GM23338 (cell line): Measurements from ENCODE around the gene NIPBL. TPM values are rescaled to one million over a fixed set of nuclear protein-coding genes. Genes with fewer than 3 reads are reported as not detected.

ENCODE experiments used
- ATAC-seq: fragments of 200-7000 bp; cut with Tn5 transposase; 3 replicates; pipeline ENCODE4 v1.9.1; 2020
- DNase-seq: peaks from one replicate; pipeline ENCODE4 v3.0.0-alpha.2; 2015; ENCODE audit warnings: low spot score
- H2AFZ ChIP-seq: fragments of 200-600 bp; sonication (generic); 2 replicates; pipeline ENCODE4 v1.8.0; 2016; ENCODE audit warnings: antibody characterized with exemption, mild to moderate bottlenecking, moderate library complexity
- H3F3A ChIP-seq: fragments of 200-600 bp; sonication (generic); replicated peaks from 2 replicates; pipeline ENCODE4 v1.8.0; 2017; ENCODE audit warnings: antibody characterized with exemption, mixed run types, low read depth
- H3K27ac ChIP-seq: fragments of 200-600 bp; sonication (generic); 2 replicates; pipeline ENCODE4 v1.6.1; 2016; ENCODE audit warnings: low read depth
- H3K27me3 ChIP-seq: fragments of 200-600 bp; sonication (generic); 2 replicates; pipeline ENCODE4 v1.8.0; 2016; ENCODE audit warnings: mild to moderate bottlenecking, mixed run types, moderate library complexity; ENCODE audit not compliant: insufficient read depth
- H3K36me3 ChIP-seq: fragments of 200-600 bp; sonication (generic); 2 replicates; pipeline ENCODE4 v1.8.0; 2016; ENCODE audit warnings: mild to moderate bottlenecking; ENCODE audit not compliant: insufficient read depth
- H3K4me1 ChIP-seq: fragments of 200-600 bp; sonication (generic); 2 replicates; pipeline ENCODE4 v1.8.0; 2016; ENCODE audit warnings: mild to moderate bottlenecking, moderate library complexity; ENCODE audit not compliant: insufficient read depth
- H3K4me2 ChIP-seq: fragments of 200-600 bp; sonication (generic); 2 replicates; pipeline ENCODE4 v1.7.1; 2017; ENCODE audit warnings: mixed run types
- H3K4me3 ChIP-seq: fragments of 200-600 bp; sonication (generic); 2 replicates; pipeline ENCODE4 v1.6.1; 2016; ENCODE audit warnings: mixed run types
- H3K79me2 ChIP-seq: fragments of 200-600 bp; sonication (generic); replicated peaks from 2 replicates; pipeline ENCODE4 v1.8.0; 2017; ENCODE audit warnings: mild to moderate bottlenecking; ENCODE audit not compliant: insufficient read depth
- H3K9me2 ChIP-seq: fragments of 200-600 bp; sonication (generic); 2 replicates; pipeline ENCODE4 v1.8.0; 2017; ENCODE audit not compliant: insufficient read depth
- H4K20me1 ChIP-seq: fragments of 200-600 bp; sonication (generic); replicated peaks from 2 replicates; pipeline ENCODE4 v1.8.0; 2017; ENCODE audit warnings: mild to moderate bottlenecking; ENCODE audit not compliant: insufficient read depth
- H3K27ac Mint-ChIP-seq: 2 replicates; pipeline ENCODE4 v1.8.0; 2020; ENCODE audit warnings: inconsistent platforms, mild to moderate bottlenecking, moderate library complexity, mixed read lengths
- H3K27me3 Mint-ChIP-seq: 3 replicates; pipeline ENCODE4 v1.8.0; 2022; ENCODE audit warnings: low read depth, mild to moderate bottlenecking, moderate library complexity, mixed read lengths, inconsistent platforms; ENCODE audit not compliant: insufficient read depth, poor library complexity
- H3K36me3 Mint-ChIP-seq: 3 replicates; pipeline ENCODE4 v1.8.0; 2021; ENCODE audit warnings: low read depth, mild to moderate bottlenecking, inconsistent platforms, moderate library complexity, mixed read lengths
- H3K4me1 Mint-ChIP-seq: 3 replicates; pipeline ENCODE4 v1.8.0; 2020; ENCODE audit warnings: mild to moderate bottlenecking, inconsistent platforms, mixed read lengths
- H3K4me3 Mint-ChIP-seq: 3 replicates; pipeline ENCODE4 v1.8.0; 2021; ENCODE audit warnings: moderate library complexity, mild to moderate bottlenecking, inconsistent platforms, mixed read lengths
- H3K9me3 Mint-ChIP-seq: 3 replicates; pipeline ENCODE4 v1.8.0; 2020; ENCODE audit warnings: moderate library complexity, mild to moderate bottlenecking, inconsistent platforms, mixed read lengths
- CREB1 ChIP-seq: fragments of 250-450 bp; sonication (Bioruptor Pico); IDR thresholded peaks from 2 replicates; pipeline ENCODE4 v1.5.0; 2020; ENCODE audit warnings: low read depth, mild to moderate bottlenecking, moderate library complexity
- CTCF ChIP-seq, 2 experiments: fragments of 200-600 bp in 1 of 2; sonication (generic) in 1 of 2; conservative IDR thresholded peaks; 2 replicates each; pipeline versions ENCODE4 v1.5.1 to v1.6.1; 2016 to 2017; ENCODE audit warnings: antibody characterized with exemption in 2 of 2, low read depth in 2 of 2, mild to moderate bottlenecking in 2 of 2, moderate library complexity in 1 of 2
- EZH2phosphoT487 ChIP-seq: fragments of 200-600 bp; sonication (generic); IDR thresholded peaks from one replicate; pipeline ENCODE4 v1.8.1; 2018; ENCODE audit warnings: antibody characterized with exemption; ENCODE audit not compliant: unreplicated experiment
- JUNB ChIP-seq: IDR thresholded peaks from one replicate; pipeline ENCODE4 v1.6.1; 2016; ENCODE audit warnings: antibody characterized with exemption; ENCODE audit not compliant: unreplicated experiment
- POLR2AphosphoS5 ChIP-seq: IDR thresholded peaks from 2 replicates; pipeline ENCODE4 v1.6.1; 2016; ENCODE audit warnings: antibody characterized with exemption, low read depth
- STAT1 ChIP-seq: IDR thresholded peaks from one replicate; pipeline ENCODE4 v1.6.1; 2016; ENCODE audit warnings: antibody characterized with exemption; ENCODE audit not compliant: unreplicated experiment
- ZNF114 ChIP-seq: fragments of 250-450 bp; sonication (Bioruptor Pico); IDR thresholded peaks from 2 replicates; pipeline ENCODE4 v1.5.0; 2020; ENCODE audit warnings: mild to moderate bottlenecking, moderate library complexity
- ZNF331 ChIP-seq: fragments of 250-450 bp; sonication (Bioruptor Pico); IDR thresholded peaks from 2 replicates; pipeline ENCODE4 v1.5.0; 2020; ENCODE audit warnings: low read depth, mild to moderate bottlenecking, moderate library complexity
- ZNF462 ChIP-seq: fragments of 250-450 bp; sonication (Bioruptor Pico); IDR thresholded peaks from 2 replicates; pipeline ENCODE4 v1.5.0; 2020; ENCODE audit warnings: mild to moderate bottlenecking, moderate library complexity
- polyA plus RNA-seq: library from polyadenylated mRNA; unstranded; fragments of >200 nt; fragmentation: Nextera tagmentation; extraction: Ambion mirVana; gene quantifications from 2 replicates; pipeline ENCODE4 v1.2.1, GENCODE V29; 2016
- total RNA-seq: library from RNA; depleted of rRNA; stranded (reverse); fragments of >200 nt; shearing (Covaris generic); gene quantifications from 2 replicates; pipeline ENCODE4 v1.2.3, GENCODE V29; 2014
- TF ChIP-seq, protein P1 (sequence below): IDR thresholded peaks from one replicate; pipeline ENCODE4 v1.6.1; 2018; ENCODE audit warnings: antibody characterized with exemption; ENCODE audit not compliant: unreplicated experiment

The NIPBL gene
- total and polyA plus RNA-seq, 2 experiments from 2014 or later = 44.2 to 51.4 TPM

- Mint-ChIP-seq H3K9me3 (no peaks in the 10 kb centered on the region), H3K27ac (no peak overlapping the region), H3K4me3 (no peak overlapping the region), H3K4me1 (no peaks in the 10 kb centered on the region), H3K27me3 (no peaks in the 10 kb centered on the region), H3K36me3 (peaks cover 16% of the 10 kb centered on the region)
- H3K4me2 ChIP-seq = no peak overlapping the region
- TF ChIP-seq, protein P1, sequence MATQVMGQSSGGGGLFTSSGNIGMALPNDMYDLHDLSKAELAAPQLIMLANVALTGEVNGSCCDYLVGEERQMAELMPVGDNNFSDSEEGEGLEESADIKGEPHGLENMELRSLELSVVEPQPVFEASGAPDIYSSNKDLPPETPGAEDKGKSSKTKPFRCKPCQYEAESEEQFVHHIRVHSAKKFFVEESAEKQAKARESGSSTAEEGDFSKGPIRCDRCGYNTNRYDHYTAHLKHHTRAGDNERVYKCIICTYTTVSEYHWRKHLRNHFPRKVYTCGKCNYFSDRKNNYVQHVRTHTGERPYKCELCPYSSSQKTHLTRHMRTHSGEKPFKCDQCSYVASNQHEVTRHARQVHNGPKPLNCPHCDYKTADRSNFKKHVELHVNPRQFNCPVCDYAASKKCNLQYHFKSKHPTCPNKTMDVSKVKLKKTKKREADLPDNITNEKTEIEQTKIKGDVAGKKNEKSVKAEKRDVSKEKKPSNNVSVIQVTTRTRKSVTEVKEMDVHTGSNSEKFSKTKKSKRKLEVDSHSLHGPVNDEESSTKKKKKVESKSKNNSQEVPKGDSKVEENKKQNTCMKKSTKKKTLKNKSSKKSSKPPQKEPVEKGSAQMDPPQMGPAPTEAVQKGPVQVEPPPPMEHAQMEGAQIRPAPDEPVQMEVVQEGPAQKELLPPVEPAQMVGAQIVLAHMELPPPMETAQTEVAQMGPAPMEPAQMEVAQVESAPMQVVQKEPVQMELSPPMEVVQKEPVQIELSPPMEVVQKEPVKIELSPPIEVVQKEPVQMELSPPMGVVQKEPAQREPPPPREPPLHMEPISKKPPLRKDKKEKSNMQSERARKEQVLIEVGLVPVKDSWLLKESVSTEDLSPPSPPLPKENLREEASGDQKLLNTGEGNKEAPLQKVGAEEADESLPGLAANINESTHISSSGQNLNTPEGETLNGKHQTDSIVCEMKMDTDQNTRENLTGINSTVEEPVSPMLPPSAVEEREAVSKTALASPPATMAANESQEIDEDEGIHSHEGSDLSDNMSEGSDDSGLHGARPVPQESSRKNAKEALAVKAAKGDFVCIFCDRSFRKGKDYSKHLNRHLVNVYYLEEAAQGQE = no peak
- H4K20me1 ChIP-seq = no peaks in the 10 kb centered on the region
- H3K4me3 ChIP-seq = no peak overlapping the region
- peaks cover 25% of the 10 kb centered on the region for H3K36me3 ChIP-seq
- no peaks in the 10 kb centered on the region for H3K79me2 ChIP-seq
- no peaks in the 10 kb centered on the region for H3K27me3 ChIP-seq
- no peaks in the 10 kb centered on the region for H3K4me1 ChIP-seq
- no peak for ATAC-seq
- no peak overlapping the region for H3K27ac ChIP-seq
- no peaks in the 10 kb centered on the region for H3F3A ChIP-seq
- no peaks in the 10 kb centered on the region for H3K9me2 ChIP-seq
- no peak for DNase-seq
- H2AFZ ChIP-seq = no peak overlapping the region
Observed at GRCh38 chr5:37055383-37055990, 178.9 kb downstream of the NIPBL start.

- H3F3A ChIP-seq = no peaks in the 10 kb centered on the region
- H3K27ac ChIP-seq = no peak overlapping the region
- Mint-ChIP-seq H3K9me3 (no peaks in the 10 kb centered on the region), H3K36me3 (peaks cover 11% of the 10 kb centered on the region; the same call in 1 of the 3 replicates), H3K4me3 (no peak overlapping the region), H3K4me1 (no peaks in the 10 kb centered on the region), H3K27ac (no peak overlapping the region), H3K27me3 (no peaks in the 10 kb centered on the region)
- no peaks in the 10 kb centered on the region for H3K9me2 ChIP-seq
- peaks cover 20% of the 10 kb centered on the region for H3K36me3 ChIP-seq
- H3K79me2 ChIP-seq = no peaks in the 10 kb centered on the region
- H3K4me3 ChIP-seq = no peak overlapping the region
- H3K27me3 ChIP-seq = no peaks in the 10 kb centered on the region
- no peak overlapping the region for H3K4me2 ChIP-seq
- no peak for DNase-seq
- no peaks in the 10 kb centered on the region for H3K4me1 ChIP-seq
- no peak overlapping the region for H2AFZ ChIP-seq
- H4K20me1 ChIP-seq = no peaks in the 10 kb centered on the region
- no peak for ATAC-seq
- TF ChIP-seq ZNF114 (CRISPR knock-in tag) (no peak), JUNB (no peak), EZH2phosphoT487 (no peak), POLR2AphosphoS5 (no peak), CREB1 (CRISPR knock-in tag) (no peak), CTCF (conservative IDR thresholded peaks at IDR 0.05; ENCODE audit: low read depth in 2 of 2) (no peak), STAT1 (no peak), ZNF462 (CRISPR knock-in tag) (no peak), ZNF331 (CRISPR knock-in tag) (no peak)
Observed at GRCh38 chr5:37056762-37057161, 180.2 kb downstream of the NIPBL start.
